Measurements from ENCODE around the gene EEF1B2.

DNA sequence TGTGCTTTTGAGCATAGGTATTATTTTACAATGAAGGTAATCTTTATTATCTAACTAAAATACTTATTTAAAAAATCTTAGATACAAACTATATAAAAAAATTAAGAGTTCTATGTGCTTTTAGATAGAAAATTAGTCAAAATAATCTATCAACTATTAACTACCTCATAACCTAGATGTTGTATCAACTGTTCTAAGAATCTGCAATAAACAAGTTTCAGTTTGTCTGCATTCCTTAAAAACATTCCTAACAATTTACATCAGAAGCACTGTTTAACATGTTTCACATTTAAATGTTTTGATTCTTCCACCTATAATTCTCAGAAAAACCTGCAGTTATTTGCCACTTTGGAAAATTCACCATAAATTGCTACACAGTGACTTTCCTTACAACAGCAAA lies 33.8 kb upstream of the EEF1B2 start:
- TF ChIP-seq, protein P1, sequence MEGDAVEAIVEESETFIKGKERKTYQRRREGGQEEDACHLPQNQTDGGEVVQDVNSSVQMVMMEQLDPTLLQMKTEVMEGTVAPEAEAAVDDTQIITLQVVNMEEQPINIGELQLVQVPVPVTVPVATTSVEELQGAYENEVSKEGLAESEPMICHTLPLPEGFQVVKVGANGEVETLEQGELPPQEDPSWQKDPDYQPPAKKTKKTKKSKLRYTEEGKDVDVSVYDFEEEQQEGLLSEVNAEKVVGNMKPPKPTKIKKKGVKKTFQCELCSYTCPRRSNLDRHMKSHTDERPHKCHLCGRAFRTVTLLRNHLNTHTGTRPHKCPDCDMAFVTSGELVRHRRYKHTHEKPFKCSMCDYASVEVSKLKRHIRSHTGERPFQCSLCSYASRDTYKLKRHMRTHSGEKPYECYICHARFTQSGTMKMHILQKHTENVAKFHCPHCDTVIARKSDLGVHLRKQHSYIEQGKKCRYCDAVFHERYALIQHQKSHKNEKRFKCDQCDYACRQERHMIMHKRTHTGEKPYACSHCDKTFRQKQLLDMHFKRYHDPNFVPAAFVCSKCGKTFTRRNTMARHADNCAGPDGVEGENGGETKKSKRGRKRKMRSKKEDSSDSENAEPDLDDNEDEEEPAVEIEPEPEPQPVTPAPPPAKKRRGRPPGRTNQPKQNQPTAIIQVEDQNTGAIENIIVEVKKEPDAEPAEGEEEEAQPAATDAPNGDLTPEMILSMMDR (IDR thresholded peaks at IDR 0.05 in 8 of 11, conservative IDR thresholded peaks at IDR 0.05 in 3 of 11), result no peak
- no peak for TF ChIP-seq POLR2A (IDR thresholded peaks at IDR 0.05)
